ENCODE results near the gene IRX2.

DNA sequence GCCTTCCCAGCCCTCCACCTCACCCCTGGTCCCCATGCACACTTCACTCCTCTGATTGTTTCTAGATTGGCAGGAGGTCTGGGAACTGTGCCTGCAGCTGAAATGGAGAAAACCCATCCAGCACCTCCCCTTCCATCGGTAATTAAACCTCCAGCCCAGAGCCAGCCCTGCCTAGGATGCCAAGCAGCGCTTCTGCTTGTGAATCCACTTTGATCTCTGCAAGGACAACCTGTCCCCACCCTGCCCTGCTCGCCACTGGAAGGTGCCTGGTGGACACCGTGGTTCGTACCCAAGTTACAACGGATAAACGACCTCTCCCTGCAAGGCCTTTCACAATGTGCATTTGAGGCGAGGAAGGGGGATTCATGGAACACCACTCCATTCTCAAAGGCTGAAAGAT lies 50.6 kb downstream of the IRX2 start:
- TF ChIP-seq, protein P1, sequence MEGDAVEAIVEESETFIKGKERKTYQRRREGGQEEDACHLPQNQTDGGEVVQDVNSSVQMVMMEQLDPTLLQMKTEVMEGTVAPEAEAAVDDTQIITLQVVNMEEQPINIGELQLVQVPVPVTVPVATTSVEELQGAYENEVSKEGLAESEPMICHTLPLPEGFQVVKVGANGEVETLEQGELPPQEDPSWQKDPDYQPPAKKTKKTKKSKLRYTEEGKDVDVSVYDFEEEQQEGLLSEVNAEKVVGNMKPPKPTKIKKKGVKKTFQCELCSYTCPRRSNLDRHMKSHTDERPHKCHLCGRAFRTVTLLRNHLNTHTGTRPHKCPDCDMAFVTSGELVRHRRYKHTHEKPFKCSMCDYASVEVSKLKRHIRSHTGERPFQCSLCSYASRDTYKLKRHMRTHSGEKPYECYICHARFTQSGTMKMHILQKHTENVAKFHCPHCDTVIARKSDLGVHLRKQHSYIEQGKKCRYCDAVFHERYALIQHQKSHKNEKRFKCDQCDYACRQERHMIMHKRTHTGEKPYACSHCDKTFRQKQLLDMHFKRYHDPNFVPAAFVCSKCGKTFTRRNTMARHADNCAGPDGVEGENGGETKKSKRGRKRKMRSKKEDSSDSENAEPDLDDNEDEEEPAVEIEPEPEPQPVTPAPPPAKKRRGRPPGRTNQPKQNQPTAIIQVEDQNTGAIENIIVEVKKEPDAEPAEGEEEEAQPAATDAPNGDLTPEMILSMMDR (IDR thresholded peaks at IDR 0.05; ENCODE audit: insufficient read depth, low read depth, low read length): no peak
- TF ChIP-seq EZH2 (IDR thresholded peaks at IDR 0.05; ENCODE audit: insufficient read depth, low read length): no peak

Measured in astrocyte (in vitro differentiated cells and primary cell).